Measurements from ENCODE around the gene MTMR2.

GRCh38 chr11:95950905-95951304 is 27.0 kb upstream of the MTMR2 start:
- TF ChIP-seq POLR2A (IDR thresholded peaks at IDR 0.05; ENCODE audit: low read depth, low read length) (no peak), CTCF (IDR thresholded peaks at IDR 0.05; ENCODE audit: extremely low read depth in 1 of 2, insufficient read depth in 1 of 2, low read depth in 1 of 2, low read length in 2 of 2) (no peak), MYC (IDR thresholded peaks at IDR 0.05; ENCODE audit: low read depth, low read length) (no peak), POLR2AphosphoS5 (IDR thresholded peaks at IDR 0.05; ENCODE audit: insufficient read depth, low read depth, low read length) (no peak), FOS (IDR thresholded peaks at IDR 0.05; ENCODE audit: borderline replicate concordance, insufficient read depth, low read length) (no peak), MAX (IDR thresholded peaks at IDR 0.05; ENCODE audit: insufficient read depth, insufficient read length) (no peak)

Measured in endothelial cell of umbilical vein (primary cell).